Measurements from ENCODE around the gene MYCL. TPM values are rescaled to one million over a fixed set of nuclear protein-coding genes. Genes with fewer than 3 reads are reported as not detected.
A peak's percentile ranks its signal among the peaks of the same experiment; 100 is the strongest.

The MYCL gene
- polyA plus RNA-seq, 1 experiment = 0.77 TPM

DNA sequence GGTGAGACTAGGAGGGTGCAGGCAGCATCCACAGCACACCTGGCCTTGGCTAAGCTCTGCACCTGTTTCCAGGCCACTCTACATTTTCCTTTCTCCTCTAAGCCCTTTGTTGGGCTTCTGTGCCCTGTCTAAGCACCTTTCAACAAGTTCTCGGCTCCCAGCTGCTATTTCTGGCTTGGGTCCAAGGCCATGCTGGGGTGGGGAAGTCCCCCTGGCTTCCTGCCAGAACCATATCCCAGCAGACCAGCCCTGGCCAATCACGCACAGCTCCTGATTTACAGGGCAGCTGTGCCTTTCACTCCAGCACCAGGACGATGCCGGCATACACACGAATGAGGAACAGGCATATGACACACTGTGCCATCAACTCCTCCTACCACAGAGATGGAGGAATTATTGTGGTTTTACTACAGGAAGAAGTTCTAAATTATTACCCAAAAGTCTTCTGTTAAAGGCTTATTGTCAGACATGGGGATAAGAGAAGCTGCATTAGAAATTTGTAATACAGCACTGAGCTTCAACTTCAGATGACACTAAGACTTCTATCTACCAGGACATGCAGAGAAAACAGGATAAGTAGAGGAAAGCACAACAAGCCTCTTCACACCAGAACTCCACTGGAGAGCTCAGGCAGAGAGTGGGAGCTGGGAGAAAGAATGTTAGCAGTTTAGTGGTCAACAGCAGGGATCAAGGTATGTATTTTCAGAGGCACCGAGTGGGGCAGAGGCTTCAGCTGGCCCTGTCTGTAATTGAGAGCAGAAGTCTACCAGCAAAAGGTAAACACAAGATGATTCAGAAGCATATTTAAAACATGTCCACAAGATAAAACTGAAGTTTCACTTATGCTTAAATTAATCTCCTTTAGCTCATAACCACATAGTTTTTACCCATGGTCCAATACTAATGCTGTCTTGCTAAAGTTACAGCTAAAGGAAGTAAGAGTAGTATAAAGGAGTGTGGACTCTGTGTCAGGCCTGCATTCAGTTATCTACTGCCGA is 55.8 kb downstream of the MYCL start:
- Histone ChIP-seq H3K9me3 (ENCODE audit: control insufficient read depth, insufficient read depth, low read length) (no peaks in the 10 kb centered on the region), H3K27ac (ENCODE audit: low read depth, low read length) (peak overlapping the region; percentile 87), H3K27me3 (ENCODE audit: control insufficient read depth, insufficient read depth, low read length) (no peaks in the 10 kb centered on the region), H3K4me3 (ENCODE audit: low read depth, low read length) (peak overlapping the region; percentile 31)
- CTCF ChIA-PET = interaction anchor here (0.7 to 2.3 kb wide), 9 partner anchors 8 to 240 kb away, joined by 3 to 14 read pairs (median 3); partner anchors contain the start of gene MYCL
- peak; percentile 75 for DNase-seq (ENCODE audit: low read depth, low spot score)
- TF ChIP-seq, protein P1, sequence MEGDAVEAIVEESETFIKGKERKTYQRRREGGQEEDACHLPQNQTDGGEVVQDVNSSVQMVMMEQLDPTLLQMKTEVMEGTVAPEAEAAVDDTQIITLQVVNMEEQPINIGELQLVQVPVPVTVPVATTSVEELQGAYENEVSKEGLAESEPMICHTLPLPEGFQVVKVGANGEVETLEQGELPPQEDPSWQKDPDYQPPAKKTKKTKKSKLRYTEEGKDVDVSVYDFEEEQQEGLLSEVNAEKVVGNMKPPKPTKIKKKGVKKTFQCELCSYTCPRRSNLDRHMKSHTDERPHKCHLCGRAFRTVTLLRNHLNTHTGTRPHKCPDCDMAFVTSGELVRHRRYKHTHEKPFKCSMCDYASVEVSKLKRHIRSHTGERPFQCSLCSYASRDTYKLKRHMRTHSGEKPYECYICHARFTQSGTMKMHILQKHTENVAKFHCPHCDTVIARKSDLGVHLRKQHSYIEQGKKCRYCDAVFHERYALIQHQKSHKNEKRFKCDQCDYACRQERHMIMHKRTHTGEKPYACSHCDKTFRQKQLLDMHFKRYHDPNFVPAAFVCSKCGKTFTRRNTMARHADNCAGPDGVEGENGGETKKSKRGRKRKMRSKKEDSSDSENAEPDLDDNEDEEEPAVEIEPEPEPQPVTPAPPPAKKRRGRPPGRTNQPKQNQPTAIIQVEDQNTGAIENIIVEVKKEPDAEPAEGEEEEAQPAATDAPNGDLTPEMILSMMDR (IDR thresholded peaks at IDR 0.05; ENCODE audit: low read depth, low read length) = no peak
- POLR2A ChIA-PET = interaction anchor here (0.7 to 1.7 kb wide), 9 partner anchors 26 to 194 kb away, joined by 3 to 10 read pairs (median 6); partner anchors contain the start of genes CAP1 and TRIT1

Small RNA genes within 50 kb of the gene (small RNA-seq; reads per million reads assigned to genes)
- not detected for gene RF00019 (ENCODE audit: insufficient read length, low read depth)

Other genes starting within 250 kb of the MYCL start
- gene NT5C1A, start 229.8 kb downstream of the MYCL start, polyA plus RNA-seq (2011; rRNA removed) = not detected in 2 replicates
- gene HPCAL4, start 210.5 kb downstream of the MYCL start, polyA plus RNA-seq (2011; rRNA removed) = not detected in 2 replicates
- 68.0 and 72.5 TPM in 2 replicates for gene PPIE, start 163.0 kb downstream of the MYCL start, polyA plus RNA-seq (2011; rRNA removed)
- 0.06 and 0.20 TPM in 2 replicates for gene OXCT2, start 130.6 kb downstream of the MYCL start, polyA plus RNA-seq (2011; rRNA removed)
- not detected in 2 replicates for gene BMP8B, start 113.1 kb downstream of the MYCL start, polyA plus RNA-seq (2011; rRNA removed)
- 18.0 and 22.0 TPM in 2 replicates for gene TRIT1, start 18.4 kb downstream of the MYCL start, polyA plus RNA-seq (2011; rRNA removed)
- 1.6 and 2.6 TPM in 2 replicates for gene MFSD2A, start 53.2 kb upstream of the MYCL start, polyA plus RNA-seq (2011; rRNA removed)
- 553 and 661 TPM in 2 replicates for gene CAP1, start 138.8 kb upstream of the MYCL start, polyA plus RNA-seq (2011; rRNA removed)
- 44.2 and 45.1 TPM in 2 replicates for gene PPT1, start 195.3 kb upstream of the MYCL start, polyA plus RNA-seq (2011; rRNA removed)